ENCODE data around the gene TENT5A.
"Not testable (repeated sequence)": the region's sequence is repeated elsewhere in the genome, so short reads cannot be mapped to it uniquely, and the experiment has no call there.

Gene TENT5A

DNA sequence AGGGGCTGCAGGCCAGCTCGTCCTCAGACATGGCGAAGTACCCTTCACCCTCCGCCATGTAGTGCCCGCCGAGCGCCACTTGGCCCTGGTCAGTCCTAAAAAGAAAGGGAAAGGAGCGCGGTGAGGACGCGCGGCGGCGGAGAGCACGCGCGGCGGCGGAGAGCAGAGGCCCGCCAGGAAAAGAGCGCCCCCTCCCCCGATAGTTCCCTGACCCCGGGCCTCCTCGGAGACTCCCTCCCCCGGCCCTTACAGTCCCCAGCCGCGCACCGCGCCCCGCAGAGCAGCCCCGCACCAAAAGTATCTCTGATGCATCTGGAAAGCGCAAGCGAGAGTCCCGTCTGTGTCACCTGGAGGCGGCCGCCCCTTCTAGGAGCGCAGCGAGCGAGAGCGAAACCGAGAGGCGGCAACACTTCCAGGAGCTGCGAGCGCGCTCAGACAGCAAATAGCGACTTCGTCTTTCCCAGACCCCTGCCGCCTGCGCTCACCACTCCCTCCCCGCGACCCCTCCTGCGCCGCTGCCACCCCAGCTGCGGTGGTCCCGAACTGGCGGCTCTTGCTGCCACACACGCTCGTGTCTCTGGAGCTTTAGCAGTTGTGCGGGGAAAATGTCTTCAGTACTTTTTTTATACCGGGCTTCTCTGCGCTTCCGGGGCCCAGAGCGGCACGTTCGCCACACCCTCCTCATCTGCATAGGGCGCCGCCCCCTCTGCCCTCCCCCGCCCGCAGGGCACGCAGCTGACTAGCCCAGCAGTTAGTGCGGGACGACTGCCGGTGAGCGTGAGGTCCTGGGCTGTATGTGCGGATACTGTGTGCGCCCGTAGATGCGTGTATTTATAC lies at the start of gene TENT5A:
TENT5A (minus strand) TSS at position 598 of the 837 bp plus-strand sequence; CDS start at position 58, 540 bp downstream.
- peak; percentile 90 for DNase-seq

DNA sequence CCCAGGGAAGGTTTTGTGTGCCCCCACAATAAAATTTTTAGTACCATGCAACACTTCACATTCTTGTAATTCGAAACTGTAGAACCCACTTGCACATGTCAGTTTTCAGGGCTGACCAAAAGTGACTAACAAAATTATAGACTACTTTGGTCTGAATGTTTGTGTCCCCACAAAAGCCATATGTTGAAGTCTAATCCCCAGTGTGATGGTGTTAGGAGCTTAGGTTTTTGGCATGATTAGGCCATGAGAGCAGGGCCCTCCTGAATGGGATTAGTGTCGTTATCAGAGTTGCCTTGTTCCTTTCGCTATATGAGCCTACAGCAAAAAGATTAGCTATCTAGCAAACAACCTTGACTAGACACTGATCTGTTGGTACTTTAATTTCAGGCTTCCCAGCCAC lies 49.0 kb upstream of the TENT5A start:
- no peak for DNase-seq

DNA sequence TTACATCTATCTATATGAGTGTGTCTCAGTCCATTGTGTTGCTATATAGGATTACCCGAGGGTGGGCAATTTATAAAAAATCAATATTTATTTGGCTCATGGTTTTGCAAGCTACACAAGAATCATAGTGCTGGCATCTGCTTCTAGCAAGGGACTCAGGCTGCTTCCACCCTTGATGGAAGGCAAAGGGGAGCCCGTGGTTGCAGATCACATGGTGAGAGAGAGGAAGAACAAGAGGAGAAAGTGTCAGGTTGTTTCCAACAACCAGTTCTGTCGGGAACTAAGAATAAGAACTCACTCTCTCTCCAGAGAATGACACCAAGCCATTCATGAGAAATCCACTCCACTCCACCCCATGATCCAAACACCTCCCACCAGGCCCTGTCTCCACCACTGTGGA lies 48.2 kb upstream of the TENT5A start:
- no peak for DNase-seq

DNA sequence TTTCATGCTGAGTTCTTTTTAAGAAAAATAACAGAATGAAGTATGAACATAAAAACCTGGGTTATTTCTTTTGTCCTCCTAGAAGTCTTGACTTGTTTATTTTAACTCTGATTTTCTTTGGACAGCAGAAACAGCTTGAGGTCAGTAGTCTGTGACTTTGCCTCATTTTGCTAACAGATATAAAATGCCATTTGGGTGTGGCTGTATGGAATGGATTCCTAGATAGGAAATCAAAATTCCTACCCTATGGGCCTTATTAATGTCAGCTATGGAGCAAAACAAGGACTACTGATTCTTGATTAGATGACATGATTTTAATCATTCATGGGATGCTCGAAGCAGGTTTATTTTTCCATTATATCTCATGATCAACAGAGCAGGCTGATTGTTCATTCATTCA lies 46.8 kb upstream of the TENT5A start:
- DNase-seq: no peak

DNA sequence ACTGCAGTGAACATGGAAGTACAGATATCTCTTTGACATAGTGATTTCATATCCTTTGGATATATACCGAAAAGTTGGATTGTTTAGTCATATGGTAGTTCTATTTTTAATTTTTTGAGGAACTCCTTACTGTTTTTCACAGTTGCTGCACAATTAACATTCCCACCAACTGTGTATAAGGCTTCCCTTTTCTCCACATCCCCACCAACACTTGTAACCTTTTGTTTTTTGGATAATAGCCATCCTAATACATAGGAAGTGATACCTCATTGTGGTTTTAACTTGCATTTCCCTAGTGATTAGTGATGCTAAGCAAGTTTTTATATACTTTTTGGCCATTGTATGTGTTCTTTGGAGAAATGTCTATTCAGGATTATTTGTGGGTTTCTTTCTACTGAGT lies 45.1 kb upstream of the TENT5A start:
- DNase-seq: no peak

DNA sequence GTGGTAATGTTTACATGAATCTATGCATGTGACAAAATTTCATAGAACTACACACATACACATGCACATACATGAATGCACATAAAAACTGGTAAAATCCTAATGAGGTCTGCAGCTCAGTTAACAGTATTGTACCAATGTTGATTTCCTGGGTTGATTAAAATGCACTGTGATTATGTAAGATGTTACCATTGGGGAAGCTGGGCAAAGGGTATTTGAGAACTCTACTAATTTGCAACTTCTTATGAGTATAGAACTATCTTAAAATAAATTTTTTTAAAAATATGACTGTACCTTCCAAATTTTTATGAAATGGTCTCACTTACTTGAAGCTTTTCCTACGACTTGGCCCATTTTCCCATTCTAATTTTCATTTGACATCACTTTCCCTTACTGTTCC lies 43.4 kb upstream of the TENT5A start:
- no peak for DNase-seq

DNA sequence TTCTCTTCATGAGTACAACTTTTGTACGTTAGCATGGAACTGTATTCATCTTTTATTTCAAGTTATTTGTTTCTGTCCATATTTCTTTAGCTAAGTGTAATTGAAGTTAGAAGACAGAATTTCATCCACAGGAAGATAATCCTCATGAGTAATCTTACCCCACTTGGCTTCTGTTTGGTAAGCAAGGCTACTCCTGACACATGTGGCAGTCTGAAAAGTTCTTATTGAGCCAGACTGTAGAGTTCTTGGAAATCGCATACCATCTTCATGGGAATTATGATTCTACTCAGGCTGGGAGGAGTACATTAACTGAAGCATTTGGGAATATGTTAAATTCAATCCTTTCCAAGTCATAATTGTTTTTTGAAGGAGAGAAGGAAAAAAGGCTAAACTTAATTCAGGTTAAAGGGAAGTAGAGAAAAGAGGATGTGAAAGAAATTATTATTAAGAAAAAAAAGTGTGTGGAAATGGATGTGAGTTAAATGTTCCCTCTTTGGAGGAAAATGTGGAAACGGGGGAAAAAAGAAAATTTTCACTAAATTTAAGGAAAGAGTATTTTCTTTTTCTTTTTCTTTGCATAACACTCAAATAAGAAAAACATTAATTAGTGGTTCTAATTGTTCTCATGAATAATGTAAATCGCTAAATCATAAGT lies 41.5 kb upstream of the TENT5A start:
- no peak for DNase-seq

DNA sequence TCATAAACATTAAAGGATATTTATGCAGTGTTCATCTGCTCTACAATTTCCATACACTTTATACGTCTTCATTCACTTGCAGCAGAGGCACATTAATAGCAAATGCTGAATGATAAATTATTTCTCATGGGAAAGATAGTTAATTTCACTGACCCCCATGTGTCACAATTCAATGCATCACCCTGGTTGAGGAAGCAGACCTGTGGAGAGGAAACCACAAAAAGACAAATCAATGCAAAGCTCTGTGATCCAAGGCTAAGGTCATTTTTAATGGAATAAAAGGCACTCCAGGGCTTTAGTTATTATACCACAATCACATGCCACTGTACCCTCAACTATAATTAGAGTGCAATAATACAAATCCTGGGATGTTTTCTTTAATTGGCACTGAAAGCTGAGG lies 40.3 kb upstream of the TENT5A start:
- DNase-seq: no peak

DNA sequence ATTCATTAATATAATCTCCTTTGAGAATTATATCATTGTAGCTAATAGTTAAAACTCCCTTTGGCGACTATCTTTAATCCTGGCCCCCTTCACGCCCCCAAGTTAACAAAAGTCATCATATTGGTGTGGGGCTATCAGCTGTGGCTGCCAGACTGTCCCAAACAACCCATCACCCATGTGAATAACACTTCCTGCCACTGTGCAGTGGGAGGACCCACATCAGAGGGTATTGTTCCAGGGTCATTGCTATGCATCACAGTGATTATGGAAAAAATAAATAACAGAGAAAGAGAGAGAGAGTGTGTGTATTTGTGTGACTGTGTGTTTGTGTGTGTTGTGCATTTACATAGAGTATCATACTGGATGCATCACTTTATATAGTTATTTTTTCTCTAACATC lies 39.3 kb upstream of the TENT5A start:
- no peak for DNase-seq

DNA sequence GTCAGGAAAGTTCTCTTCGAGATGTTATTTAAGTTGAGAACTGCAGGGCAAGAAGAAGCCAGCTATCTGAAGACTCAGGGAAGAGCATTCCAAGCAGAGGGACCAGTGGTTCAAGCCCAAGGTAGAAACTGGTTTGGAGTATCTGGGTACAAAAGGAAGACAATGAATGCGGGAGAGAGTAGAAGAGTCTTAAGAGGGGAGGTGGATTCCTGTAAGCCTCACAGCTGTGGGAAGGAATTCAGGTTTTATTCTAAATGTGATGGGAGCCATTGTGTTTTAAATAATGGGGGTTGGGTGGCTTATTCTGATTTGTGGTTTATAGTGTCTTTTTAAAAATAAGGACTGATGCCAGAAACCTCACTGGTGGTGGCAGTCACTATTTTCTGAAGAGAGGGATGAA lies 37.6 kb upstream of the TENT5A start:
- no peak for DNase-seq

DNA sequence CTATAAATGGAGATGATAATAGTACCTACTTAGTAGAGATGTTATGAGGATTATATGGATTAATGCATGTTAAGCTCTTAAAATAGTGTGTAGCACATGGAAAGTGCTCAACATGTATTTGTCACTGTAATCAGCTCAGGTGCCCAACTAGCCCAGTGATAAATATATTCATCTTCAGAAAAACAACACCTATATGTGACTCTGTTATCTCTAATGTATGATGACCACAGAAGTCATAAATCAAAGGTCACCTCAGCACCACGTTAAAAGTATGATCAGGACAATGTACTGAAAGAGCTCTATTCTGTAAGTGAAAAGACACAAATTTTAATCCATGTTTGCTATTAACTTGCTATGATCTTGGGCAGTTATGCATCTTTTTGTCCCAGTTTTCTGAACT lies 36.8 kb upstream of the TENT5A start:
- no peak for DNase-seq

DNA sequence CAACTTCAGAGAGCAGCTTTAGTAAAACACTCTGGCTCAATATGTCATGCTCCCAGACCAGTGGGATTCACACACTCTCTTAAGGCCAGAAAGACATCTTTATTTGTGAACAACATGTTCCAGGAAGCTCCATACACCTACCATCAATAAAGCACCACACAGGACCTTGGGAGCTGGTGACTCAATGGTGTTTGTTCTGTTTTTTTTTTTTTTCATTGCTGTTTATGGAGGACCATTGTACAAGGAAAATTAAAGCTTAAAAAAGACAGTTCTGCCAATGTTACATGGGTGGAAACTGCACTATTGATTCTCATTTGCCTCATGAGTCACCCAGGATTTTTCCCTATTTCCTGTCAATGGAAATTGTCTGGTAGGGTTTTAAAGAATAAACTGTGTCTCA lies 36.3 kb upstream of the TENT5A start:
- DNase-seq: no peak

DNA sequence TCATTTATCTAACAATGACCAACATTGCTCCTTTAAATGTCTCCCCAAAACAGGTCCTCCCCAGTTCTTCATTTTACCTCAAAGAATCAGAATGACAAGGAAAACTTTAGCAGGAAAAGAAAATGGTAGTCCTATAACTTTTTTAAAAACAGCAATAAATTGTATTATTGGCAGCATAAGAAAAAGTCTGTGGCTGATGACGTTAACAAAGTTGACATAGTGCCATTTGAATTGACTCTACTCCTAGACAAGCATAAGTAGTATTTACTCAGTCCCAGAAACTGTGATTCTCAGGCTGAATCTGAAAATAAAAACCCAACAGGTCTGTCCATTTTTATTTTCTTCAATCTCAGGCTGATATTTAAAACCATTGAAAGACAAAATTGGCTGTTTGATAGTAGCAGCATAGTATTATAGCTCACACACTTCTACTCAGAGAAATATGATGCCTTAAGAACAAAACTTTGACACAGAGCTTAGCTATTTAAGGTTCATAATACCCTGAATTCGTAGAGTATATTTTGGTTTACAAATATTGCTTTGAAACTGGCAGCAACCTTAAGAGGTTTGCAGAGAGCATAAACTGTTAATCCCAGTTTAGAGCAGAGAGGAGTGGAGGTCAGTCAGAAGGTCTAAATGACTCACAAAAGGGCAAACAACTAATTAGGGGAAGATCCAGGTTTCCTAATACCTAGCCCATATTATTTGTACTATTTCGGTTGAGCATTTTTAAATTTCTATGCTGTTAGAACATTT lies 35.0 kb upstream of the TENT5A start:
- DNase-seq: no peak

DNA sequence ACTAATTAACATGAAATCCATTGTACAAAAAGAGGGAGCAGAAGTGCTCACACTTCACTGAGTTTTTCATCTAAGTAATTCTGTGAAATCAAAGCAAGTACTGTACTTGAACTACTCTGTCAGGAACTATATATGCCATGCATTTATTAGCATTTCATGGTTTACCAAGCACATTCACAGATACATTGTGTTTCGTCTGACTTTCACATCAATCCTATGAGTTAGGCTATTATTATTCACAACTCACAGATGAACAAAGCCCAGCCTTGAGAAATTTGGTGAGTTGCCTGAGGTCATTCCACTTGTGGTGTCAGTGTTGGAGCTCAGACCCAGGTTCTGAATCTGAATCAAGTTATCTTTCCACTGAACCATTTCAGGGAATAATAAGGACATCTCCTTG lies 33.7 kb upstream of the TENT5A start:
- DNase-seq: no peak

DNA sequence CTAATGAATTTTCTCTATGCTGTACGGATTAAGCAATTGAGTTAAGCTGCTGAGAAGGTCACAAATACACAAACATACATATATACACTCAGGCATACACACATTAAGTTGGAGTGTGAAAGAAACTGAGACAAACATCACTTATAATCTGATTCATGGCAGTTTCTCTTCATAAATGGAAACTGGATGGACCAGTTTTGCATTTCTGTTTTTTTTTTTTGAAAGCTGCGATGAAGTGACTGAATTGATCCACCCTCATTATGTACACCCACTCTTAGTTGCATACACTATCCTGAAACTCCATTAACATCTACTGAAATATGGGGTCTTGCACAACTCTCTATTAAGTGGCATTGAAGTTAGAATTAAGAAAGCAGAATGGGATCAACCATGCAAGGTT lies 32.9 kb upstream of the TENT5A start:
- DNase-seq: no peak

DNA sequence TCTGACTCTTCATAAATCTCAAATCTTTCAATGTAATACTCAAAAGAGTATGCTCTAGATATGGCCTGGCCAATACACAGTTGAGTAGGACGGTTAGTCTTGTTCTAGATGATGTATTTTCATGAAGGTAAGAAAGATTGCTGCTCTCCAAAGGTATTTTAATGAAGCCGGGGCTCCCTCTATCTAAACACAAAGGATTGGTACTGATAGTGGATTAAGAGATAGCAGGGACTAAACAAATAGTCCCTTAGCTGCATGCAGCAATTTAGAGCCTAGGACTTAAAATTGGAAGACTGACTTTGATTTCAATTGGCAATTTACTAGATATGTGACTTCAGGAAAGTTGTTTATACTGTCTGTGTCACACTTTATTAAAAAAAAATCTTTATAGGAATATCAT lies 31.4 kb upstream of the TENT5A start:
- no peak for DNase-seq

DNA sequence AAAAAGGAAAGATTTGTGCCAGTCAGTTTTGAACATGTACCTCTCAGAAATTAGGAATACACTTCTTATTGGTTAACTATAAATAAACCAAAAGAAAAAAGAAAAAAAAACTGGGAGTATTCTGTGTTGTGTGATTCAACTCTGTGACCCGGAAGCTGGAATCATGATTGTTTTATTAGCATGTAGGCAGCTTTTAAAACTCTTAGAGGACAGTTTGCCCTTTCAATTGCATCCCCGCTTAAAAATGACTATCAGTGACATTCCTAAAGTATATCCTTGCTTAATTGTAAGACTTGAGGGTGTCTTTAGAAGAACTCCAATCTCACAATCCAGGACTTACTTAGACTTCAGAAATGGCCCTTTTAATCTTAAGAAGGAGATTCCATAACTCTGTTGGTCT lies 29.1 kb upstream of the TENT5A start:
- DNase-seq: no peak

DNA sequence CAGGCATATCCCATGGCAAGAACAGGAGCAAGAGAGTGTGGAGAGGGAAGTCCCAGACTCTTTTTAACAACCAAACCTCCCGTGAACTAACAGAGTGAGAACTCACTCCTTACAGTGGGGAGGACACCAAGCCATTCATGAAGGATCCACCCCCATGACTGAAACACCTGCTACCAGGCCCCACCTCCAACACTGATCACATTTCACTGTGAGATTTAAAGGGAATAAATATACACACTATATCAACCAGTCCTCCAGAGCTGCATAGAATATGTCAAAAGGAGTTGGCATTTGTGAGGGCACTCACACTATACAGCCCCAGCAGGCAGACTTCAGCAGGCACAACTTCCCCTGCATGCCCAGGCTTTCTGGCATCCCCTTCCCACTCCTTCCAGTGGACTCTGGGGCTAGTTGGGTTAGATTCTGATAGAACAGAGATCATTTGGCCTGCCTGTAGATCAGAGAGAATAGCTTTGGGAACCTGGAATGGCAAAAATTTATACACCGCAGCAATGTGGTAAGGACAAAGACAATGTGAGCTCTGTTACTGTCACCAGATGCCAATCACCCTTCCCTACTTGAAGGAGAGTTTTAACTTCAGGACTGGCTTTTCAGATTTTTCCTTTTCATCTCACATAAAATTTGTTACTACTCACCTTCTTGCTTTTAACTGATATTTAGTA lies 25.2 kb upstream of the TENT5A start:
- no peak for DNase-seq

DNA sequence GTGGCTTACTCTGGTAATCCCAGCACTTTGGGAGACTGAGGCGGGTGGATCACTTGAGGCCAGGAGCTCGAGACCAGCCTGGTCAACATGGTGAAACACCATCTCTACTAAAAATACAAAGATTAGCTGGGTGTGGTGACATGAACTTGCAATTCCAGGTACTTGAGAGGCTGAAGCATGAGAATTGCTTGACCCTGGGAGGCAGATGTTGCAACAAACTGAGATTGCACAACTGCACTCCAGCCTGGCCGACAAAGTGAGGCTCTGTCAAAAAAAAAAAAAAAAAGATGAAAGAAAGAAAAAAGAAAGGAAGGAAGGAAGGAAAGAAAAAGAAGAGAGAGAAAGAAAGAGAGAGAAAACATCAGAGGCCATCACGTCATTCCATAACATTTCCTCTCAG lies 23.7 kb upstream of the TENT5A start:
- not testable (repeated sequence) for DNase-seq

DNA sequence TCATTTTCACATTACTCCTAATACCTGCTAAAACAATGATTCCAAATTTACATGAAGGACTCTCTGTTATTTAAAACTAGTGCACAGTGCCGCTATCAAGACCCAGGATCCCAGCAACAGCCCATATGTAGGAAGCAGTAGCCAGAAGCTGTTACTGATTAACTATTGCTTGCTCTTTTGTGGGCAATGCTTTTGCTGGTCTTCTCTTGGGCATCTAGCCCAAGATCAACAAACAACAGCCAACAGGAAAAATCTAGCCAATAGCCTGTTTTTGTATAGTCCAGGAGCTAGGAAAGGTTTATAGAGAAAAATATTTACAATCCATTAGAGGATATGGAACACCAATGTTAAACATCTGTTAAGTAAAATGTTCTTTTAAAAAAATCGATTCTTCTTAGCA lies 22.1 kb upstream of the TENT5A start:
- no peak for DNase-seq

DNA sequence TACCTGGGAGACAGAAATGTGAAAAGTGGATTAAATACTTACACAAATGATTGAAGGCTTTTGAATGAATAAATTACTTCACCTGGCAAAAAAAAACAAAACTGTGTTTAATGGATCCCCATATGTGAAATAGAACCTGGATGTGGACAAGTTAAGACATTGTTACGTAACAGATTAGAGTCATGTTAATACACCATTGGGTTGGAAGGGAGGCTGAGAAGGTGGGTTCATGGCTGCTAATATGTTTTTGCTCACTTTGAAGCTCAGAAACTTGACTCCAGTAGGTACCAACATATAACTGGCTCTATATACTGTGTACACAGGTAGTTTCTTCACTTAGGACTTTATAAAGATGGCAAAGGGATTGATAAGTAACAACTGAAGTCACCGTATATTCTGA lies 21.4 kb upstream of the TENT5A start:
- DNase-seq: no peak

DNA sequence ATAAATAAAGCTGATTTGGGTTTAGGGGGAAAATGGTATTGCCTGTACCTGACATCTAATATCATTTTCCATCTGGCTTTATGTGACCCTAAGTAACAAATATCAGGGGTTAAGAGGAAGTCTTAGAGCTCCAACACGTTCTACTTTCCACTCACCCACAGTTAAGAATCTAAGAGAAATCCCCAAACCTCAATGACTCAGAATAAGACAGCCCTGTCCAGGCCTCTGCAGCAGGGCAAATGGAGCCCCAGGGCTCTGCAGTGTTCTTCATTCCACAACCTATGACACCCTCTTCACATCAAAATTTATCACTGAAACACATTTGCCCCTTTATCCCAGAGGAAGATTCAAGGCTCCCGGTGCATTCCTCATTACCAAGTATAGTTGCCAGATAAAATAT lies 20.3 kb upstream of the TENT5A start:
- peak; percentile 31 for DNase-seq

DNA sequence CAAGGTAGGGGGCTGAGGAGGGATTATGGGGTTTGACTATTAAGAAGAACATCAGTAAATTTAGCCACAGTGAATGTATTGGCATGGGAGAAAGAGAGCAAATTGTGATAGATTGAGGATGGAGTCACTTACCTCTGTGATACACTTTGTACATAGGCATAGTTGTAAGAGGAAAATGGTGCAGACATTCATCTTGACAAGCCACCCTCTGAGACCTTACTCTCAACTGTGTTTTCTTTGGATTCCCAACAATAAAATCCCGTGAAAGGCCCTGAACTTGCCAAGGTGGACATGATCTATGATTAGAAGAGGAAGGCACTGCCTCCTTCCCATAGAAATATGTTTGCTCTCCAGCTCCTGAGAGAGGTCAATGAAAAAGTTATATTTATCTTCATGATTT lies 18.6 kb upstream of the TENT5A start:
- DNase-seq: no peak

All from hematopoietic multipotent progenitor cell treated with erythropoietin and hydrocortisone succinate and interleukin-3 and kit ligand, for 8 days (in vitro differentiated cells).